Gastroesophageal sphincter (tissue), 4 donors: Measurements from ENCODE around the gene DNAJC24. TPM values are rescaled to one million over a fixed set of nuclear protein-coding genes. Genes with fewer than 3 reads are reported as not detected.

ENCODE experiments used
- ATAC-seq: fragments of 150-250 bp; one replicate; pipeline ENCODE4 v1.9.1; 2016; ENCODE audit warnings: mild to moderate bottlenecking, moderate library complexity
- H3K27ac ChIP-seq, 4 donors: fragments of 200-600 bp; sonication (generic) in 3 of 4; 1 replicate in 3 of 4; 2 replicates in 1 of 4; pipeline ENCODE4 v1.5.1; 2016 to 2019
- H3K27me3 ChIP-seq: fragments of 200-600 bp; sonication (generic); one replicate; pipeline ENCODE4 v1.5.1; 2019
- H3K36me3 ChIP-seq, 2 donors: fragments of 200-600 bp; sonication (generic); one replicate each; pipeline ENCODE4 v1.5.1; 2019; ENCODE audit warnings: control low read depth in 1 of 2
- H3K4me1 ChIP-seq, 3 donors: fragments of 200-600 bp; sonication (generic); 1 replicate in 2 of 3; 2 replicates in 1 of 3; pipeline ENCODE4 v1.5.1; 2016 to 2019; ENCODE audit warnings: control low read depth in 2 of 3
- H3K4me3 ChIP-seq, 2 donors: fragments of 200-600 bp; sonication (generic); one replicate each; pipeline ENCODE4 v1.5.1; 2019; ENCODE audit warnings: mild to moderate bottlenecking in 1 of 2, moderate library complexity in 1 of 2
- H3K9me3 ChIP-seq, 3 donors: fragments of 200-600 bp; sonication (generic); one replicate each; pipeline ENCODE4 v1.5.1; 2017 to 2019; ENCODE audit warnings: control low read depth in 2 of 3
- EP300 ChIP-seq: sonication (generic); formaldehyde crosslinking; IDR thresholded peaks from one replicate; pipeline ENCODE4 v1.6.1; 2017; ENCODE audit warnings: antibody characterized with exemption, mild to moderate bottlenecking
- POLR2A ChIP-seq, 2 donors: fragments of 450-650 bp; IDR thresholded peaks; one replicate each; pipeline ENCODE4 v1.6.1; 2017; ENCODE audit warnings: antibody characterized with exemption in 2 of 2, mild to moderate bottlenecking in 2 of 2, moderate library complexity in 1 of 2
- POLR2AphosphoS5 ChIP-seq: sonication (generic); formaldehyde crosslinking; IDR thresholded peaks from one replicate; pipeline ENCODE4 v1.6.1; 2017; ENCODE audit warnings: antibody characterized with exemption
- WGBS, 2 donors: methylation state at CpG; one replicate each; pipeline ENCODE4 v1.1.5; 2018; ENCODE audit warnings: low coverage in 1 of 2; 5-methylcytosine and 5-hydroxymethylcytosine counted together
- total RNA-seq, 4 donors: library from RNA; depleted of rRNA; stranded (reverse); fragments of >200 nt; gene quantifications; one replicate each; pipeline ENCODE4 v1.1.0, GENCODE V29; 2016
- TF ChIP-seq, protein P1 (sequence below), 4 experiments: fragments of 200-600 bp in 2 of 4; fragments of 450-650 bp in 2 of 4; sonication (generic) in 1 of 4; IDR thresholded peaks; one replicate each; pipeline ENCODE4 v1.5.1; 2017 to 2019; ENCODE audit warnings: antibody characterized with exemption in 4 of 4, mild to moderate bottlenecking in 2 of 4, moderate library complexity in 2 of 4

The DNAJC24 gene
- total RNA-seq, 4 donors from 2014 or later: 17.1 to 25.2 (median 18.6) TPM

DNA sequence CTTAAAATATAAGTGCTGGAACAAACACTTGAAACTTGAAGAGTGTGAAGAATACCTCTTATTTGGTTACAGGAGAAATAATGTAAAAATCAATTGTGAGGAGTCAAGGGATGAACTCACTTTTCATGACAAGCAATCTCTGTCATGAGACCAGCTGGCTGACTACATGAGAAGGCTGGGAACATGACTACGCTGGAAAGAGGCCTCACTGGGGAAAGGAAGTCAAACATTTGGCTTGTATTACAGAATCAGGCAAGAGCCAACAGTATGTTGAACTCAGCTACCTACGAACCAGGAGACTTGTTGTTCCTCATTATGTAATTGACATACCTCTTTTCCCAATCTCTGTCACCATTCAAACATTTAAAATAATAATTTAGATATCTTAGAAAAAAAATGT lies 14.5 kb upstream of the DNAJC24 start:
- peak; percentile 36 for ATAC-seq
- Histone ChIP-seq H3K27me3 (no peaks in the 10 kb centered on the region), H3K36me3 (no peaks in the 10 kb centered on the region), H3K4me1 (no peaks in the 10 kb centered on the region), H3K27ac (no peak overlapping the region), H3K4me3 (no peak overlapping the region), H3K9me3 (no peaks in the 10 kb centered on the region)
- whole genome bisulfite sequencing, 2 donors: 29 to 50% methylated on average over 2 of the region's 2 CpGs
- TF ChIP-seq POLR2A (IDR thresholded peaks at IDR 0.05): no peak
- TF ChIP-seq EP300: no peak
- TF ChIP-seq, protein P1, sequence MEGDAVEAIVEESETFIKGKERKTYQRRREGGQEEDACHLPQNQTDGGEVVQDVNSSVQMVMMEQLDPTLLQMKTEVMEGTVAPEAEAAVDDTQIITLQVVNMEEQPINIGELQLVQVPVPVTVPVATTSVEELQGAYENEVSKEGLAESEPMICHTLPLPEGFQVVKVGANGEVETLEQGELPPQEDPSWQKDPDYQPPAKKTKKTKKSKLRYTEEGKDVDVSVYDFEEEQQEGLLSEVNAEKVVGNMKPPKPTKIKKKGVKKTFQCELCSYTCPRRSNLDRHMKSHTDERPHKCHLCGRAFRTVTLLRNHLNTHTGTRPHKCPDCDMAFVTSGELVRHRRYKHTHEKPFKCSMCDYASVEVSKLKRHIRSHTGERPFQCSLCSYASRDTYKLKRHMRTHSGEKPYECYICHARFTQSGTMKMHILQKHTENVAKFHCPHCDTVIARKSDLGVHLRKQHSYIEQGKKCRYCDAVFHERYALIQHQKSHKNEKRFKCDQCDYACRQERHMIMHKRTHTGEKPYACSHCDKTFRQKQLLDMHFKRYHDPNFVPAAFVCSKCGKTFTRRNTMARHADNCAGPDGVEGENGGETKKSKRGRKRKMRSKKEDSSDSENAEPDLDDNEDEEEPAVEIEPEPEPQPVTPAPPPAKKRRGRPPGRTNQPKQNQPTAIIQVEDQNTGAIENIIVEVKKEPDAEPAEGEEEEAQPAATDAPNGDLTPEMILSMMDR (IDR thresholded peaks at IDR 0.05): no peak
- no peak for TF ChIP-seq POLR2AphosphoS5

DNA sequence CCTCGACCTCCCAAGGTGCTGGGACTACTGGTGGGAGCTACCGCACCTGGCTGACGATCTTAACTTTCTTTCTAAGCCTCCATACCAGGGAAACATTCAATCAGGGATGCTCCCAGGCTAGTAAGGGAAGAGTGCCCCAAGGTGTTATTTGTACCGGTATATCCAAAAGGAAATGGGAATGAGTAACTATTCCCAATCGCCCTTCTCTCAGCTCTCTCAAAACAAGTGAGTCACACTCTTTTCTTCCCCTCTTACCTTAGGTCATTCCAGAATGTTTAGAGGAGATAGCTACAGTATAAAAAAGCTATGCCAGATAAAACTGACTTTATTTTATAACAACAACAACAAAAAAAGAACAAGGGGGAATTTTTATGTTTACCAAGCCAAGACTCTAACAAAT lies 13.8 kb upstream of the DNAJC24 start:
- H3K4me3 ChIP-seq: no peak overlapping the region
- no peaks in the 10 kb centered on the region for H3K9me3 ChIP-seq
- no peaks in the 10 kb centered on the region for H3K27me3 ChIP-seq
- no peak for ATAC-seq
- no peaks in the 10 kb centered on the region for H3K36me3 ChIP-seq
- H3K27ac ChIP-seq: no peak overlapping the region
- TF ChIP-seq POLR2A (IDR thresholded peaks at IDR 0.05) (no peak), EP300 (no peak), POLR2AphosphoS5 (no peak)
- TF ChIP-seq, protein P1 (IDR thresholded peaks at IDR 0.05): no peak
- no peaks in the 10 kb centered on the region for H3K4me1 ChIP-seq
- WGBS, 2 donors: 88 to 93% methylated on average over 2 to 4 of the region's 5 CpGs

DNA sequence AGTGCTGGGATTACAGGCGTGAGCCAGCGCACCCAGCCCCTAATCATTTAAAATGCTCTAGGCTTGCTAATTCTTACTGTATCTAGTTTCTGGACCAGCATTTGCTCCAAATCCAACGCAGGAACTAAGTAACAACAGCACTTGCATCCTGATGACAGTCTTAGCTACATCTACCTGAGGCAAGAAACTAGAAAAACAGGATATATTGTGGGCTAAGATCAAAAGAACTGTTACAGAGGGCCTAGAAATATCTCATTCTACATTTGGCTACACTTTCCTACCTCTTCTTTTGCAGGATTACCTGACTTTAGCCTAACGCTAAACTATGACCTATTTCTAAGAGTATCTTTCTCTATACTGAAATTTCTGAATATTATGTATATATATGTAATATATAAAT lies 7.9 kb upstream of the DNAJC24 start:
- WGBS, 2 donors: 82 to 97% methylated on average over 2 to 4 of the region's 4 CpGs
- Histone ChIP-seq H3K4me3 (no peak overlapping the region), H3K9me3 (no peaks in the 10 kb centered on the region), H3K4me1 (no peaks in the 10 kb centered on the region), H3K27ac (no peak overlapping the region), H3K27me3 (no peaks in the 10 kb centered on the region), H3K36me3 (no peaks in the 10 kb centered on the region)
- no peak for ATAC-seq
- no peak for TF ChIP-seq POLR2A (IDR thresholded peaks at IDR 0.05)
- TF ChIP-seq, protein P1 (IDR thresholded peaks at IDR 0.05): no peak
- no peak for TF ChIP-seq POLR2AphosphoS5
- no peak for TF ChIP-seq EP300

DNA sequence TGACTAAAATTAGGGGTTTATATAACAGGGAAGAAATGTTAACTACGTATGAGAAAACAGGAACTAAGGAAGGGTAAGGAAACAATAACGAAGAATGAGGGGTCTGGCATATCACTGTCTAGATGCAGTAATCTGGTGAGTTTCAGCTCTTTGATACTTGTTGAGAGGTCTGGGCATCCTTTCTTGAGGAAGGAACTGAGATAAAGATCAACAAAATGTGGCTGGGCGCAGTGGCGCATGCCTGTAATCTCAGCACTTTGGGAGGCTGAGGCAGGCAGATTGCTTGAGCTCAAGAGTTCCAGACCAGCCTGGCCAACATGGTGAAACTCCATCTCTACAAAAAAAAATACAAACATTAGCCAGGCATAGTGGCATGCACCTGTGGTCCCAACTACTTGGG lies 2.9 kb upstream of the DNAJC24 start:
- H3K4me3 ChIP-seq: no peak overlapping the region
- H3K9me3 ChIP-seq: no peaks in the 10 kb centered on the region
- H3K36me3 ChIP-seq: no peaks in the 10 kb centered on the region
- ATAC-seq: no peak
- no peak for TF ChIP-seq POLR2AphosphoS5
- TF ChIP-seq EP300: no peak
- TF ChIP-seq POLR2A (IDR thresholded peaks at IDR 0.05): no peak
- WGBS, 2 donors: 76 to 90% methylated on average over 3 to 4 of the region's 4 CpGs
- H3K27ac ChIP-seq: no peak overlapping the region
- peaks cover 0 to 26% (median 3%) of the 10 kb centered on the region in 3 donors for H3K4me1 ChIP-seq
- no peaks in the 10 kb centered on the region for H3K27me3 ChIP-seq

DNA sequence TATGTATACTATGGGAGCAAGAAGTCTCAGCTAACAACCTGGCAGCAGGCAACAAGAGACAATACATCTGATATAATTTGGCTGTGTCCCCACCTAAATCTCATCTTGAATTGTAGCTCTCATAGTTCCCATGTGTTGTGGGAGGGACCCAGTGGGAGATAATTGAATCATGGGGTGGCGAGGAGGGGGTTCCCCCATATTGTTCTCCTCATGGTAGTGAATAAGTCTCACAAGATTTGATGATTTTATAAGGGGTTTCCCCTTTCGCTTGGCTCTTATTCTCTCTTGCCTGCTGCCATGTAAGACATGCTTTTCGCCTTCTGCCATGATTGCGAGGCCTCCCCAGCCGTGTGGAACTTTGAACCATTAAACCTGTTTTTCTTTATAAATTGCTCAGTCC lies 6.2 kb downstream of the DNAJC24 start:
- TF ChIP-seq POLR2AphosphoS5 (no peak), POLR2A (IDR thresholded peaks at IDR 0.05) (no peak), EP300 (no peak)
- TF ChIP-seq, protein P1 (IDR thresholded peaks at IDR 0.05): no peak
- peaks cover 0 to 9% (median 0%) of the 10 kb centered on the region in 3 donors for H3K4me1 ChIP-seq
- no peak overlapping the region for H3K4me3 ChIP-seq
- ATAC-seq: no peak
- H3K36me3 ChIP-seq: no peaks in the 10 kb centered on the region
- no peaks in the 10 kb centered on the region for H3K27me3 ChIP-seq
- H3K27ac ChIP-seq: no peak overlapping the region
- 92 to 97% methylated on average over 3 to 4 of the region's 5 CpGs for WGBS, 2 donors
- H3K9me3 ChIP-seq: no peaks in the 10 kb centered on the region

DNA sequence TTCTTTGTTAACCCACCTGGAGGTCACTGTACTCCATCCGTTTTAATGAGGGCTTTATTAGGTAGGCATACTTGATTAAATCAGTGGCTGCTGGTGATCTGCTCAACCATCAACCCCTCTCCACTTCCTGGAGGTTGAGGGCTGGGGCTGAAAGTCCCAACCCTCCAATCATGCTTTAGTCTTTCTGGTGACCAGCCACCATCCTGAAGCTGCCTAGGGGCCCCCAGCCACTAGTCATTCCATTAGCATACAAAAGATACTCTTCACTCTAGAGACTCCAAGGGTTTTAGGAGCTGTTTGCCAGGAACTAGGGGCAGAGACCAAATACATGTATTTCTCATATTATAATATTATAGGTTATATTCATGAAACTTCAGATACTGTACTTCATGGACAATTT lies 13.5 kb downstream of the DNAJC24 start:
- TF ChIP-seq, protein P1 (IDR thresholded peaks at IDR 0.05): no peak
- no peak for TF ChIP-seq POLR2A (IDR thresholded peaks at IDR 0.05)
- TF ChIP-seq POLR2AphosphoS5: no peak
- TF ChIP-seq EP300: no peak
- H3K36me3 ChIP-seq: no peaks in the 10 kb centered on the region
- 64 to 67% methylated on average over 1 of the region's 1 CpG for WGBS, 2 donors
- H3K9me3 ChIP-seq: no peaks in the 10 kb centered on the region
- no peak for ATAC-seq
- no peaks in the 10 kb centered on the region for H3K4me1 ChIP-seq
- no peak overlapping the region for H3K4me3 ChIP-seq
- H3K27ac ChIP-seq: no peak overlapping the region
- H3K27me3 ChIP-seq: no peaks in the 10 kb centered on the region
